H1 (cell line): Measurements from ENCODE around the gene MBNL2. TPM values are rescaled to one million over a fixed set of nuclear protein-coding genes. Genes with fewer than 3 reads are reported as not detected.

Experiments
- ASH2L ChIP-seq: fragments of 200-600, 300-600 bp; sonication (generic); IDR thresholded peaks from one replicate; pipeline ENCODE4 v1.7.1; 2017; ENCODE audit warnings: low read length
- BACH1 ChIP-seq: IDR thresholded peaks from 2 replicates; pipeline ENCODE4 v1.6.1; 2012; ENCODE audit warnings: low read length, improper control_type of control experiment
- BCL11A ChIP-seq, 2 experiments: IDR thresholded peaks; one replicate each; pipeline ENCODE4 v1.6.1; 2011; ENCODE audit warnings: low read depth in 2 of 2, low read length in 2 of 2, mild to moderate bottlenecking in 2 of 2
- CBX8 ChIP-seq: fragments of 300-800, 300-1000 bp; sonication (generic); IDR thresholded peaks from 2 replicates; pipeline ENCODE4 v1.7.1; 2016; ENCODE audit warnings: low read depth, low read length, borderline replicate concordance
- HDAC6 ChIP-seq: IDR thresholded peaks from one replicate; pipeline ENCODE4 v1.7.1; 2012; ENCODE audit warnings: low read depth, mild to moderate bottlenecking, inconsistent platforms, low read length, moderate library complexity
- NRF1 ChIP-seq: IDR thresholded peaks from 2 replicates; pipeline ENCODE4 v1.6.1; 2011; ENCODE audit warnings: mild to moderate bottlenecking, low read depth, low read length, improper control_type of control experiment
- PHF8 ChIP-seq: fragments of 200-600 bp; sonication (generic); conservative IDR thresholded peaks from 2 replicates; pipeline ENCODE4 v1.7.1; 2012; ENCODE audit warnings: low read depth, mild to moderate bottlenecking, inconsistent platforms, low read length, moderate library complexity
- POLR2A ChIP-seq, 2 experiments: IDR thresholded peaks; 1 replicate in 1 of 2; 2 replicates in 1 of 2; pipeline ENCODE4 v1.6.1; 2011; ENCODE audit warnings: low read depth in 2 of 2, low read length in 2 of 2, mild to moderate bottlenecking in 2 of 2; ENCODE audit errors: control extremely low read depth in 1 of 2
- POLR2AphosphoS5 ChIP-seq: IDR thresholded peaks from 2 replicates; pipeline ENCODE4 v1.6.1; 2011; ENCODE audit warnings: low read depth, low read length
- RBBP5 ChIP-seq: IDR thresholded peaks from 2 replicates; pipeline ENCODE4 v1.7.1; 2012; ENCODE audit warnings: low read depth, mild to moderate bottlenecking, inconsistent platforms, low read length, moderate library complexity, borderline replicate concordance
- SAP30 ChIP-seq: fragments of 300-600 bp; sonication (generic); IDR thresholded peaks from 2 replicates; pipeline ENCODE4 v1.7.1; 2012; ENCODE audit warnings: low read length, moderate library complexity, mild to moderate bottlenecking, inconsistent platforms; ENCODE audit not compliant: insufficient read depth, insufficient replicate concordance
- SIX5 ChIP-seq: IDR thresholded peaks from 2 replicates; pipeline ENCODE4 v1.6.1; 2011; ENCODE audit warnings: mild to moderate bottlenecking, low read depth, low read length
- SP1 ChIP-seq: IDR thresholded peaks from 2 replicates; pipeline ENCODE4 v1.6.1; 2011; ENCODE audit warnings: low read depth, low read length
- SP4 ChIP-seq: IDR thresholded peaks from 2 replicates; pipeline ENCODE4 v1.6.1; 2012; ENCODE audit warnings: low read length, inconsistent platforms
- SUZ12 ChIP-seq: fragments of 200-600 bp; sonication (generic); IDR thresholded peaks from 2 replicates; pipeline ENCODE4 v1.6.1; 2012; ENCODE audit warnings: mild to moderate bottlenecking, inconsistent platforms, low read length, moderate library complexity, mixed read lengths
- polyA plus RNA-seq, 7 experiments: library from polyadenylated mRNA; depleted of rRNA in 3 of 7; stranded (reverse) in 5 of 7; unstranded in 2 of 7; fragments of >200 nt in 5 of 7; fragments of 200-250 nt in 2 of 7; gene quantifications; 1 replicate in 5 of 7; 2 replicates in 1 of 7; 4 replicates in 1 of 7; pipeline versions ENCODE4 v1.2.1 to v1.2.3, GENCODE V29; 2011 to 2013; ENCODE audit warnings: missing spikeins in 2 of 7, mixed read lengths in 2 of 7
- total RNA-seq: library from RNA; stranded (reverse); fragmentation: NEBNext Ultra II Directional; extraction: Animal tissue kit (Norgen Biotek cat#: 25700); gene quantifications from 2 replicates; pipeline ENCODE4 v1.2.1, GENCODE V29; 2021

MBNL2 gene
- total and polyA plus RNA-seq, 2 of the 8 experiments (the other 6 are each of a cell fraction or from before 2014, with no cell fraction given): 1.0 to 2.6 TPM

- TF ChIP-seq BCL11A (IDR thresholded peaks at IDR 0.05; ENCODE audit: low read depth in 2 of 2, low read length in 2 of 2): no peak
- TF ChIP-seq HDAC6: no peak
- no peak for TF ChIP-seq SP4
- TF ChIP-seq POLR2A (IDR thresholded peaks at IDR 0.05; ENCODE audit: control extremely low read depth in 1 of 2, low read depth in 2 of 2, low read length in 2 of 2): peak in 1 of 2 experiments; percentile 41; a peak in 1 of 3 replicates
- TF ChIP-seq SUZ12: no peak
- TF ChIP-seq BACH1: no peak
- peak; percentile 65 for TF ChIP-seq ASH2L
- no peak for TF ChIP-seq SIX5
- no peak for TF ChIP-seq POLR2AphosphoS5
- peak; percentile 9; the same call in 1 of the 2 replicates for TF ChIP-seq SP1
- TF ChIP-seq PHF8: 0 out of 2 replicates have a peak, but pooled peaks have one; percentile 20
- TF ChIP-seq CBX8: no peak
- peak; percentile 45; the same call in 1 of the 2 replicates for TF ChIP-seq RBBP5
- no peak for TF ChIP-seq SAP30
- no peak for TF ChIP-seq NRF1
These were observed at the start of gene MBNL2 (continued) for GRCh38 chr13:97221989-97222700.
